ENCODE results near the gene TP53I11. TPM values are rescaled to one million over a fixed set of nuclear protein-coding genes. Genes with fewer than 3 reads are reported as not detected.

TP53I11 gene
- total and polyA plus RNA-seq, 9 of the 15 experiments (the other 6 are each of a cell fraction or from before 2014, with no cell fraction given) = 0.14 to 2.5 (median 1.2) TPM; not detected in 2

DNA sequence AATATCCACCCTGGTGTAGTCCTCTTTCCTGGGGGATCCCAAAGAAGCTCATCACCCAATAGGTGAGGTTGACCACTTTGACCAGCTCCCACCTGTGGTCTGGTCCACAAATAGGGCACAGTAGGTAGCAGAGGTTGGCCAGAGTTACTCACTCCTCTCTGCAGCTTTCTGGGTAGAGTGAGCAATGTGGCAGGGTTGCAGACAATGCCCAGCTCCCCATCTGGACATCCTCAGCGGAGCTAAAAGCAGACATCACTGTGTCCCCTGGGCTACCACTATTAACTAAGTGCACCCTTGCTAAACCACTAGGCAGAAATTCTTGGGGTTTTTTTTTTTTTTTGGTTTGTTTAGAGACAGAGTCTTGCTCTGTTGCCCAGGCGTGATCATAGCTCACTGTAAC, 48.4 kb upstream of the TP53I11 start (continued):
- TF ChIP-seq, protein P1, sequence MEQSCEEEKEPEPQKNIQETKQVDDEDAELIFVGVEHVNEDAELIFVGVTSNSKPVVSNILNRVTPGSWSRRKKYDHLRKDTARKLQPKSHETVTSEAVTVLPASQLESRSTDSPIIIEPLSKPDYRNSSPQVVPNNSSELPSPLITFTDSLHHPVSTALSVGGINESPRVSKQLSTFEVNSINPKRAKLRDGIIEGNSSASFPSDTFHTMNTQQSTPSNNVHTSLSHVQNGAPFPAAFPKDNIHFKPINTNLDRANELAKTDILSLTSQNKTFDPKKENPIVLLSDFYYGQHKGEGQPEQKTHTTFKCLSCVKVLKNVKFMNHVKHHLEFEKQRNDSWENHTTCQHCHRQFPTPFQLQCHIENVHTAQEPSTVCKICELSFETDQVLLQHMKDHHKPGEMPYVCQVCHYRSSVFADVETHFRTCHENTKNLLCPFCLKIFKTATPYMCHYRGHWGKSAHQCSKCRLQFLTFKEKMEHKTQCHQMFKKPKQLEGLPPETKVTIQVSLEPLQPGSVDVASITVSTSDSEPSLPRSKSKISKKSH (CRISPR knock-in tag; IDR thresholded peaks at IDR 0.05) = no peak
- TF ChIP-seq, protein P2, sequence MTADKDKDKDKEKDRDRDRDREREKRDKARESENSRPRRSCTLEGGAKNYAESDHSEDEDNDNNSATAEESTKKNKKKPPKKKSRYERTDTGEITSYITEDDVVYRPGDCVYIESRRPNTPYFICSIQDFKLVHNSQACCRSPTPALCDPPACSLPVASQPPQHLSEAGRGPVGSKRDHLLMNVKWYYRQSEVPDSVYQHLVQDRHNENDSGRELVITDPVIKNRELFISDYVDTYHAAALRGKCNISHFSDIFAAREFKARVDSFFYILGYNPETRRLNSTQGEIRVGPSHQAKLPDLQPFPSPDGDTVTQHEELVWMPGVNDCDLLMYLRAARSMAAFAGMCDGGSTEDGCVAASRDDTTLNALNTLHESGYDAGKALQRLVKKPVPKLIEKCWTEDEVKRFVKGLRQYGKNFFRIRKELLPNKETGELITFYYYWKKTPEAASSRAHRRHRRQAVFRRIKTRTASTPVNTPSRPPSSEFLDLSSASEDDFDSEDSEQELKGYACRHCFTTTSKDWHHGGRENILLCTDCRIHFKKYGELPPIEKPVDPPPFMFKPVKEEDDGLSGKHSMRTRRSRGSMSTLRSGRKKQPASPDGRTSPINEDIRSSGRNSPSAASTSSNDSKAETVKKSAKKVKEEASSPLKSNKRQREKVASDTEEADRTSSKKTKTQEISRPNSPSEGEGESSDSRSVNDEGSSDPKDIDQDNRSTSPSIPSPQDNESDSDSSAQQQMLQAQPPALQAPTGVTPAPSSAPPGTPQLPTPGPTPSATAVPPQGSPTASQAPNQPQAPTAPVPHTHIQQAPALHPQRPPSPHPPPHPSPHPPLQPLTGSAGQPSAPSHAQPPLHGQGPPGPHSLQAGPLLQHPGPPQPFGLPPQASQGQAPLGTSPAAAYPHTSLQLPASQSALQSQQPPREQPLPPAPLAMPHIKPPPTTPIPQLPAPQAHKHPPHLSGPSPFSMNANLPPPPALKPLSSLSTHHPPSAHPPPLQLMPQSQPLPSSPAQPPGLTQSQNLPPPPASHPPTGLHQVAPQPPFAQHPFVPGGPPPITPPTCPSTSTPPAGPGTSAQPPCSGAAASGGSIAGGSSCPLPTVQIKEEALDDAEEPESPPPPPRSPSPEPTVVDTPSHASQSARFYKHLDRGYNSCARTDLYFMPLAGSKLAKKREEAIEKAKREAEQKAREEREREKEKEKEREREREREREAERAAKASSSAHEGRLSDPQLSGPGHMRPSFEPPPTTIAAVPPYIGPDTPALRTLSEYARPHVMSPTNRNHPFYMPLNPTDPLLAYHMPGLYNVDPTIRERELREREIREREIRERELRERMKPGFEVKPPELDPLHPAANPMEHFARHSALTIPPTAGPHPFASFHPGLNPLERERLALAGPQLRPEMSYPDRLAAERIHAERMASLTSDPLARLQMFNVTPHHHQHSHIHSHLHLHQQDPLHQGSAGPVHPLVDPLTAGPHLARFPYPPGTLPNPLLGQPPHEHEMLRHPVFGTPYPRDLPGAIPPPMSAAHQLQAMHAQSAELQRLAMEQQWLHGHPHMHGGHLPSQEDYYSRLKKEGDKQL (CRISPR knock-in tag; IDR thresholded peaks at IDR 0.05; ENCODE audit: borderline replicate concordance) = no peak
- TF ChIP-seq POLR2AphosphoS2 (IDR thresholded peaks at IDR 0.05; ENCODE audit: low read length) = no peak

DNA sequence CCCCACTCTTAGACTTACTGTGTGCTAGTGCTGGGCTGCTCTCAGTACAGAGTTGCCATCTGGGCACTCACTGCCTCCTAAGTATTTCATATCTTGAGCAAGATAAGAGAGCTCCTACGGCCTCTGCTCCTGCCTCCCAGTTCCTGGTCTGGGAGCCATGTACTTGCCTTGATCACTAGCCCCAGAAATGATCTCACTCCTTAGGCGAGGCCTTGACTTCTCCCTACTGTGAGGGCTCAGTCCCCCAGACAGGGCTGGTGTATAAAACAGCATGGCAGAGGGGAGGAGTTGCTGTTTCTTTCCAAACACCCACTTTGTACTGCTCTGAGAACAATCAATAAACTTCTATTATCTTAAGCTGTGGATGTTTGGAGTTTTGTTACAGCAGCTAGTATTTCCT, 47.4 kb upstream of the TP53I11 start:
- H3K4me1 ChIP-seq (replicated peaks in 1 of 2; ENCODE audit: control insufficient read depth in 2 of 2, insufficient read depth in 2 of 2, low read length in 2 of 2) = no peaks in the 10 kb centered on the region
- in situ Hi-C loops (cut with MboI) = no loop called here
- H3K4me3 ChIP-seq = no peak overlapping the region
- no peak for FAIRE-seq
- peaks cover 3% of the 10 kb centered on the region for H3K9me1 ChIP-seq (ENCODE audit: control insufficient read depth, insufficient read depth, low read length)
- H3K4me2 ChIP-seq (ENCODE audit: insufficient read depth, low read length) = no peak overlapping the region
- no peak overlapping the region for H3K9ac ChIP-seq (ENCODE audit: insufficient read depth in 1 of 2, low read depth in 2 of 2, low read length in 2 of 2)
- H2AFZ ChIP-seq (ENCODE audit: low read depth, low read length) = no peak overlapping the region
- no peak overlapping the region for H3K27ac ChIP-seq (ENCODE audit: extremely low read depth, low read depth, low read length)
- H3K27me3 ChIP-seq (ENCODE audit: control insufficient read depth in 2 of 2, insufficient read depth in 2 of 2, low read length in 2 of 2) = 0 out of 5 replicates have a peak, but pooled peaks cover 0 to 2% of the 10 kb centered on the region in 2 experiments
- intact Hi-C loops (cut with micrococcal nuclease) = no loop called here
- ATAC-seq = no peak
- no peaks in the 10 kb centered on the region for H3K9me3 ChIP-seq (replicated peaks; ENCODE audit: control insufficient read depth, insufficient read depth, low read depth, low read length)
- no peak for DNase-seq (ENCODE audit: extremely low read depth in 1 of 4, low spot score in 3 of 4)
- POLR2A ChIA-PET = interaction anchor here (0.5 to 0.7 kb wide), 3 partner anchors 12 to 635 kb away, joined by 3 read pairs; no protein-coding TSS in a partner anchor
- no peak for TF ChIP-seq HDGF (IDR thresholded peaks at IDR 0.05)
- TF ChIP-seq, protein P3, sequence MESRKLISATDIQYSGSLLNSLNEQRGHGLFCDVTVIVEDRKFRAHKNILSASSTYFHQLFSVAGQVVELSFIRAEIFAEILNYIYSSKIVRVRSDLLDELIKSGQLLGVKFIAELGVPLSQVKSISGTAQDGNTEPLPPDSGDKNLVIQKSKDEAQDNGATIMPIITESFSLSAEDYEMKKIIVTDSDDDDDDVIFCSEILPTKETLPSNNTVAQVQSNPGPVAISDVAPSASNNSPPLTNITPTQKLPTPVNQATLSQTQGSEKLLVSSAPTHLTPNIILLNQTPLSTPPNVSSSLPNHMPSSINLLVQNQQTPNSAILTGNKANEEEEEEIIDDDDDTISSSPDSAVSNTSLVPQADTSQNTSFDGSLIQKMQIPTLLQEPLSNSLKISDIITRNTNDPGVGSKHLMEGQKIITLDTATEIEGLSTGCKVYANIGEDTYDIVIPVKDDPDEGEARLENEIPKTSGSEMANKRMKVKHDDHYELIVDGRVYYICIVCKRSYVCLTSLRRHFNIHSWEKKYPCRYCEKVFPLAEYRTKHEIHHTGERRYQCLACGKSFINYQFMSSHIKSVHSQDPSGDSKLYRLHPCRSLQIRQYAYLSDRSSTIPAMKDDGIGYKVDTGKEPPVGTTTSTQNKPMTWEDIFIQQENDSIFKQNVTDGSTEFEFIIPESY (CRISPR knock-in tag; IDR thresholded peaks at IDR 0.05) = no peak
- CTCF ChIA-PET (ENCODE audit: low intra/inter-chr PET ratio) = no interaction called here
- H3K36me3 ChIP-seq (ENCODE audit: control insufficient read depth, insufficient read depth, low read length) = no peaks in the 10 kb centered on the region
- no peaks in the 10 kb centered on the region for H3K79me2 ChIP-seq (ENCODE audit: control insufficient read depth, insufficient read depth, low read length)
- 0% methylated on average over 2 of the region's 2 CpGs for WGBS (ENCODE audit: insufficient coverage, low coverage, missing lambda C conversion rate)
- no peaks in the 10 kb centered on the region for H4K20me1 ChIP-seq (replicated peaks; ENCODE audit: control insufficient read depth, insufficient read depth, low read length)
- BruUV-seq (replicated peaks) = no TSS peak

Measured in K562 (cell line).